GM19324 (cell line): ENCODE results near the gene CLTA.
A peak's percentile ranks its signal among the peaks of the same experiment; 100 is the strongest.

Experiments used
- ATAC-seq: cut with Tn5 transposase; IDR thresholded peaks from one replicate; pipeline ENCODE4 v1.9.1; 2021; ENCODE audit warnings: mild to moderate bottlenecking, moderate library complexity; ENCODE audit not compliant: unreplicated experiment, low FRiP score

Gene CLTA, protein sequence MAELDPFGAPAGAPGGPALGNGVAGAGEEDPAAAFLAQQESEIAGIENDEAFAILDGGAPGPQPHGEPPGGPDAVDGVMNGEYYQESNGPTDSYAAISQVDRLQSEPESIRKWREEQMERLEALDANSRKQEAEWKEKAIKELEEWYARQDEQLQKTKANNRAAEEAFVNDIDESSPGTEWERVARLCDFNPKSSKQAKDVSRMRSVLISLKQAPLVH

DNA sequence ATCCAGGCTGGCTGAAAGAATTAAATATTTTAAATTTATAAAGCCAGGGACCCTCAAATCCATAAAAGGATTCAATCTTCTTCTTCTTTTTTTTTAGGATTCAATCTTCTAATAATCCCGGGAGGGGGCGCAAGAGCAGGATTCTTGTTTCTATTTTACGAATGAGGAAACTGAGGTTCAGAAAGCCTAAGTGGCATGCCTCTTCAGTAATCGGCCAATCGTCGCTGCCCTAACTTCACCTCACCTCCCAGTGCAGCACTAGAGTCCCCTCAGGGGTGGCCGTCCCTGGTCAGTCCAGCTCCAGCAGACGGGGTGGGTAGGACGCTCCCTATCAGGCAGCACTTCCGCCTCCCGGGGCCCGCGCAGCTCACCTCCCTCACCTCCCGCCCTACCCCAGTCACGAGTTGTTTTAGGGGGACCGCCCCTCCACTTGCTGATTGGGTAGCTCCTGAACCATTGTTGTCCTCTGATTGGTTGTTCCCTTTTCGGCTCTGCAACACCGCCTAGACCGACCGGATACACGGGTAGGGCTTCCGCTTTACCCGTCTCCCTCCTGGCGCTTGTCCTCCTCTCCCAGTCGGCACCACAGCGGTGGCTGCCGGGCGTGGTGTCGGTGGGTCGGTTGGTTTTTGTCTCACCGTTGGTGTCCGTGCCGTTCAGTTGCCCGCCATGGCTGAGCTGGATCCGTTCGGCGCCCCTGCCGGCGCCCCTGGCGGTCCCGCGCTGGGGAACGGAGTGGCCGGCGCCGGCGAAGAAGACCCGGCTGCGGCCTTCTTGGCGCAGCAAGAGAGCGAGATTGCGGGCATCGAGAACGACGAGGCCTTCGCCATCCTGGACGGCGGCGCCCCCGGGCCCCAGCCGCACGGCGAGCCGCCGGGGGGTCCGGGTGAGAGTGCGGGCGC, at the start of gene CLTA:
Gene CLTA (plus strand): TSS at position 534 of the 902 bp plus-strand sequence. CDS start 136 bp downstream, at position 670.
- peak; percentile 97 for ATAC-seq

GRCh38 chr9:36141288-36141687, 49.4 kb upstream of the CLTA start:
- no peak for ATAC-seq

DNA sequence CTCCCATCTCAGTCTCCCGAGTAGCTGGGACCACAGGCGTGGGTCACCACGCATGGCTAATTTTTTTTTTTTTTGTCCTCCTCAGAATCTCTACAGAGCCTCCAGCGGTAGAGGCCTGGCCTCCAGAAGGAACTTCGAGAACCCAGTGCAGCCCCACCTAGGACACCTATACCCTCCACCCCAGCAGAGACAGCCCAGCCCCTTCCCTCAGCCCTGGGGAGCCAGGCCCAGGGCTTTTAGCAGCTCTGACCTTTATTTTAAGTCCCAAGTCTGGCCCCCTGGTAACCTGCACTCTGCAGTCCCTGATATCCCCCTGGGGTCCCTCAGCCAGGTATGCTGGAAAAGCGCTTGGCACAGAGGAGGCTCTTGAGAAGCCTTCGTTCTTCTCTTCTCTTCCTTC, 49.0 kb upstream of the CLTA start:
- no peak for ATAC-seq

GRCh38 chr9:36142510-36143244, 48.0 kb upstream of the CLTA start:
- ATAC-seq = no peak

- no peak for ATAC-seq
Observed at GRCh38 chr9:36143245-36143641, 47.5 kb upstream of the CLTA start.

DNA sequence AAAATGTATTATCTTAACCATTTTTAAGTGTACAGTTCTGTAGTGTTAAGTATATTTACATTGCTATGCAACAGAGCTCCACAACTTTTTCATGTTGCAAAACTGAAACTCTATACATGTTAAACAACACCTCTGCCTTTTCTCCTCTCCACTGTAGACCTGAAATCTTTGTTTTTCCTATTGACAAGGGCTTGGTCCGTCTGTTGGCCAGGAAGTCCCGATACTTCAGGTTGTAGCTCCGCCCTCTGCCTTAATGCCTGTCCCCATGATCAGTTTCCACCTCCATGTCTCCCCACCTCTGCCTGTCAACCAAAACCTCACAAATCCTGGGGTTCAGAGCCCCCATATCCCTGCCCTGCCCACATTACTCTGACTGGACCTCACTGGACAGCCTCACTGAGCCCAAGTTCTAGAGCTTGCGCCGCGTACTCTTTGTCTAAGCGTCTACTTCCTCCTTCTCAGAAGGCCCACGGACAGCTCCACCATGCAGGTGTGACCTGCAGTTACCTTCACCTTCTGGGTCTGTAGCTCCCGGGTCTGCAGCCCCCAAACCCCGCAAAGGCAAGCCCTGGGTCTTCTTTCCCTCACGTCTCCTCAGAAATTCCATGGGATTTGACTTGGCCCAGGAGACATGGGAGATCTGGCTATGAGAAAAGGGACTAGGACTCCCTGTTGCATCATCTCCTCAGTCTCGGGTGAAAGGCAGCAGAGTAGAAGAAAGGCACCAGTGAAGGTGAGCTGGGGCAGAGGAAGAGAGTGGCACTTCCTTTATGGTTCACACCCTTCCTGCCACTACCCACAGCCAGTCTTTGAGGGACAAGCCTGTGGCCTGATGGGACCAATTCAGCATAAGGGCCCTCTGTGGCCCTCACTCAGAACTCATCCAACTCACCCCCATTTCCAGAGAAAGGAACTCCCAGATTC, 46.1 kb upstream of the CLTA start:
- no peak for ATAC-seq

DNA sequence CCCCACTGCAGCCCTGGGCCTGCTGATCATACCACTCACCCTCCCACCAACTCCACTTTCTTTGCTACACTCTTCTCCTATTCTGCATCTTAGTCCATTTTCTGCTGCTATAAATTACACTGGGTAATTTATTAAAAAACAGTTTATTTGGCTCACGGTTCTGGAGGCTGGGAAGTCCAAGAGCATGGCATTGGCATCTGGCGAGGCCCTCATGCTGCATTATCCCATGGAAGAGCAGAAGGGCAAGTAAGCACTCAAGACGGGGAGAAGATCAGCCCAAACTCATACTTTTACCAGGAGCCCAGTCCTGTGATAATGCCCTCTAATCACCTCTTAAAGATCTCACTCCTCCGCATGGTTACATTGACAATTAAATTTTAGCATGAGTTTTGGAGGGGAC, 44.8 kb upstream of the CLTA start:
- ATAC-seq = no peak

- ATAC-seq = no peak
Observed at GRCh38 chr9:36146651-36147050, 44.1 kb upstream of the CLTA start.

DNA sequence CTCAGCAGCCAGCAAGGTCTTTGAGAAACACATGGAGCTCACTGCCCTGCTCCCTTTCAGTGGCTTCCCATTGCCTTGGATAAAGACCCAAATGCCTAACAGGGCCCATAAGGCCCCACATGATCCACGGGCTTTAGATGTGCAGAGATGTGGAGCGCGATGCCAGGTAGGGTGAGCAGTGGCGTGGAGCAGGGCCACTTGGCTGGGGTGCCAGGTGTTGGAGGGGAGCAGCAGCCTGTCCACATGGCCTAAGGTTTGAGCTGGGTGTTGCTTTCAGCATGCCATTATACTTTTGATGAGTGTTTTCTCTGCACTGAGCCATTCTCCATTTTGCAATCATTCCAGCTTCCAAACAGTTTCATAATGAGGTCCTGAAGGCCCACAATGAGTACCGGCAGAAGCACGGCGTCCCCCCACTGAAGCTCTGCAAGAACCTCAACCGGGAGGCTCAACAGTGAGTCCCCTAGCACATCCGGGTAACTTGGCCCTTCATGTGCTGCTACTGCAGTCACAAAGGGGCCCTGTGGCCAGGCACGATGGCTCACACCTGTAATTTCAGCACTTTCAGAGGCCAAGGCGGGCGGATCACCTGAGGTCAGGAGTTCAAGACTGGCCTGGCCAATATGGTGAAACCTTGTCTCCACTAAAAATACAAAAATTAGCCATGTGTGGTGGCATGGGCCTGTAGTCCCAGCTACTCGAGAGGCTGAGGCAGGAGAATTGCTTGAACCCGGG, 43.1 kb upstream of the CLTA start:
- ATAC-seq = no peak

GRCh38 chr9:36148311-36149051, 42.2 kb upstream of the CLTA start:
- ATAC-seq = no peak

DNA sequence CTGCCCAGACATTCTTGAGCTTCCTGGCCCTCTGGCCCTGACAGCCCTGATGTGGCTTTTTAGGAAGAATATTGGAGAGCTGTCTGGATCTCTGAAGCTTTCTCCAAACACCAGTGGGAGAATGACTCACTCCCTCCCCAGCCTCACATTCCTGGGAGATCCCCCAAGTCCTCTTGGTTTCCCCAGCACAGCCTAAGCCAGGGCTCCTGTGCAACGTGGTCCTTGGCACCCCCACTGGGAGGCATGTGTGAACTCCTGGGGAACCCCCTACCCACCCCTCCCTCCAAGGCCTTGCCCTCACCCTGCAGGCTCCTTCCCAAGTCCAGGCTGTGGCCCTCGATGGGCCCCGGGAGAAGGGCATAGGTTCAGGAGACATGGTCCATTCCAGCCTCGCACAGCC, 41.5 kb upstream of the CLTA start:
- no peak for ATAC-seq

GRCh38 chr9:36150574-36151315, 40.0 kb upstream of the CLTA start:
- no peak for ATAC-seq

DNA sequence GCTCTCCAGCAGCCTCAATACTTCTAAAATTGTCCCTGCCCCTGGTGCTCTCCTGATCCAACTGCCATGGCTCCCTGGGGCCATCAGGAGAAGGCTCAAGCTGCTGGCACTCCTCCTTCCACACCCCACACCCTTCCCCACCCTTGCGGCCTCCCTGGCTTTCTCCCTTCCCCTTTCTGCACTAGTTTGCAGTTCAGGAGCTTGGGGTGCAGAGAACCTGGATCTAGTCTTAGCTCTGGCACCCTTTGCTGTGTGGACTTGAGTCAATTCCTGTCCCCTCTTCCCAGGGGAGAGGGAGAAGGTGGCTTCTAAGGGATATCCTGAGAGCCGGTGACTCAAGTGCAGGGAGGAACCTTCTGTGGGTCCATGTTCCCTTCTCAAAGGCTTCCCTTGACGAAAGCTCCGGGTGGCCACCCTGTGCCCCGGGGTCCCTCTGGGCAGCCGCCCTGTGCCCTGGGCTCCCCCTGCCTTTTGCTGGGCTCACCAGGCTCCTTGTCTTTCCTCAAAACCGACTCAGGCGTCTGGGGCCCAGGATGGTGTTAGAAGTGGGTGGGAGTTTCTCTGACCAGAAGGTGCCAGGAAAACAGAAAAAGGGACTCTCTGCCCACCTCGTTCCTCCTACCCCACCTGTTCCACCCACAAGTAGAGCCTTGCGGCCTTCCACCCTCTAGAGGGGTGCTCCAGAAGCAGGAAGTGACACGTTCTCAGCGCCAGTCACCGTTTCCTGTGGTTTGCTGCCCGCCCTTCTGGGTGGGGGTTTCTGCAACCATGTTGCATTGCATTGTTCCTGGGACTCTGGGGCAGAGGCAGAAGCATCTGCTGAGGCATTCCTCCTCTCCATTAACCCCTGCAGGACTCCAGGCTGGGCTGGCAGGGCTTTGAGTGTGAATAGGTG, 39.2 kb upstream of the CLTA start:
- ATAC-seq = peak; percentile 78

DNA sequence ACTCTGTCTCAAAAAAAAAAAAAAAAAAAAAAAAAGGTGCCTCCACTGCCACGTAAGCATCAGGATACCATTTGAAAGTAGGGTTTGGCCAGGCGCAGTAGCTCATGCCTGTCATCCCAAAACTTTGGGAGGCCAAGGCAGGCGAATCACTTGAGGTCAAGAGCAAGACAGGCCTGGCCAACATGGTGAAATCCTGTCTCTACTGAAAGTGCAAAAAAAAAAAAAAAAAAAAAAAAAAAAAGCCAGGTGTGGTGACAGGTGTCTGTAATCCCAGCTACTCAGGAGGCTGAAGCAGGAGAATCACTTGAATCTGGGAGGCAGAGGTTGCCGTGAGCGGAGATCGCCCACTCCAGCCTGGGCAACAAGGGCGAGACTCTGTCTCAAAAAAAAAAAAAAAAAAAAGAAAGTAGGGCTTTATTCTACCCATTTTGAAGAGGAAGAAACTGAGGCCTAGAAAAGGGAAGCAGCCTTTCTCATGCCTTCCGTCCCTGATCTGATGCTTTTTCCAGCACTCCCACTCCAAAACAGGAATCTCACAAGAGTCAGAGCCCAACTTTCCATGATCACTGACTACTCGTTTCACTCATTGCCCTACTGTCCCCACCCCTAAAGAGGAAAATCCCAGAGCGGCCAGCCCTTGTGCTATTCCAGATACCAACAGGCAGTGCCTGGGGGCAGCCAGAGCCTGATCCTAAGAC, 37.8 kb upstream of the CLTA start:
- ATAC-seq = no peak

DNA sequence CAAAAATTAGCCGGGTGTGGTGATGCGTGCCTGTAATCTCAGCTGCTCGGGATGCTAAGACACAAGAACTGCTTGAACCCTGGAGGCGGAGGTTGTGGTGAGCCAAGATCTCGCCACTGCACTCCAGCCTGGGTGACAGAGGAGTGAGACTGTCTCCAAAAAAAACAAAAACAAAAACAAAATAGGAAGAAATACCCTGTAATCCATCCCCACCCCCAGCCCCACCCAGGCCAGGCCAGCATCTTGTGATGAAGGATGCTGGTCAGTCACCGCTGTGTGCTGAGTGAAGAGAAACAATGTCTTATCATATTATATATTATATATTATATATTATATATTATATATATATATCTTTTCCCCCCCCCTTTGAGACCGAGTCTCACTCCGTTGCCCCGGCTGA, 37.0 kb upstream of the CLTA start:
- ATAC-seq = no peak

GRCh38 chr9:36154331-36154952, 36.3 kb upstream of the CLTA start:
- no peak for ATAC-seq
